ENCODE measurements around the gene GALT. TPM values are rescaled to one million over a fixed set of nuclear protein-coding genes. Genes with fewer than 3 reads are reported as not detected.

GALT gene
- total RNA-seq, 4 donors from 2014 or later, result 22.9 to 41.1 (median 30.2) TPM

GRCh38 chr9:34629491-34629808 is 17.0 kb upstream of the GALT start:
- TF ChIP-seq CTCF (IDR thresholded peaks at IDR 0.05; ENCODE audit: low read depth), result no peak

GRCh38 chr9:34630402-34631154 is 15.9 kb upstream of the GALT start:
- TF ChIP-seq CTCF (IDR thresholded peaks at IDR 0.05; ENCODE audit: low read depth), result no peak

GRCh38 chr9:34633166-34633565 is 13.3 kb upstream of the GALT start:
- TF ChIP-seq CTCF (IDR thresholded peaks at IDR 0.05; ENCODE audit: low read depth), result no peak

- TF ChIP-seq CTCF (IDR thresholded peaks at IDR 0.05; ENCODE audit: low read depth), result no peak
Measured at GRCh38 chr9:34633851-34634550, 12.5 kb upstream of the GALT start.

GRCh38 chr9:34634551-34635248 is 11.8 kb upstream of the GALT start:
- TF ChIP-seq CTCF (IDR thresholded peaks at IDR 0.05; ENCODE audit: low read depth), result no peak

DNA sequence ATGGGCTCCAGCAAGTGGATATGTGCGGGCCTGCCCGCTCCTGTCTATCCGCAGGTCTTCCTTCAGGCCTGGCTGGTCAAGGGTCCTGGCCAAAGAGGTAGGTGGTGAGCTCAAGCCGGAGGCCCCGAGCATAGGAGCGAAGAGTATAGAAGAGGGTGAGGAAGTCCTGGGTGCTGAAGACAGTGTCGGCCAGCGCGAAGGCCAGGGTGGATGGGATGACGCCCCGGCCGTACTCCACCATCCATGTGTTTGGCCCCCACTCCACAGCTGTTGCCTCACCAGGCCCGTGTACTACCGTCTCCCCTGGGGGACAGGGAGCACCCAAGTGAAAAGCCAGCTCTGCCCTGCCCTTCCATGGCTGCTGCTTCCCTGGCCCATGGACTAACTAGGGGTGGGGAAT is 10.9 kb upstream of the GALT start:
- no peak for TF ChIP-seq CTCF (IDR thresholded peaks at IDR 0.05; ENCODE audit: low read depth)

- no peak for TF ChIP-seq CTCF (IDR thresholded peaks at IDR 0.05; ENCODE audit: low read depth)
Measured at GRCh38 chr9:34636791-34637355, 9.6 kb upstream of the GALT start.
